CD4-positive, alpha-beta T cell treated with Interferon alpha-2 for 1 hour (primary cell): Measurements from ENCODE around the gene GALT.
"Not testable (repeated sequence)": the region's sequence is repeated elsewhere in the genome, so short reads cannot be mapped to it uniquely, and the experiment has no call there.

Experiments used
- DNase-seq, 2 donors: peaks; one replicate each; pipeline ENCODE4 v3.0.0-alpha.2; 2020 to 2022

GALT gene

DNA sequence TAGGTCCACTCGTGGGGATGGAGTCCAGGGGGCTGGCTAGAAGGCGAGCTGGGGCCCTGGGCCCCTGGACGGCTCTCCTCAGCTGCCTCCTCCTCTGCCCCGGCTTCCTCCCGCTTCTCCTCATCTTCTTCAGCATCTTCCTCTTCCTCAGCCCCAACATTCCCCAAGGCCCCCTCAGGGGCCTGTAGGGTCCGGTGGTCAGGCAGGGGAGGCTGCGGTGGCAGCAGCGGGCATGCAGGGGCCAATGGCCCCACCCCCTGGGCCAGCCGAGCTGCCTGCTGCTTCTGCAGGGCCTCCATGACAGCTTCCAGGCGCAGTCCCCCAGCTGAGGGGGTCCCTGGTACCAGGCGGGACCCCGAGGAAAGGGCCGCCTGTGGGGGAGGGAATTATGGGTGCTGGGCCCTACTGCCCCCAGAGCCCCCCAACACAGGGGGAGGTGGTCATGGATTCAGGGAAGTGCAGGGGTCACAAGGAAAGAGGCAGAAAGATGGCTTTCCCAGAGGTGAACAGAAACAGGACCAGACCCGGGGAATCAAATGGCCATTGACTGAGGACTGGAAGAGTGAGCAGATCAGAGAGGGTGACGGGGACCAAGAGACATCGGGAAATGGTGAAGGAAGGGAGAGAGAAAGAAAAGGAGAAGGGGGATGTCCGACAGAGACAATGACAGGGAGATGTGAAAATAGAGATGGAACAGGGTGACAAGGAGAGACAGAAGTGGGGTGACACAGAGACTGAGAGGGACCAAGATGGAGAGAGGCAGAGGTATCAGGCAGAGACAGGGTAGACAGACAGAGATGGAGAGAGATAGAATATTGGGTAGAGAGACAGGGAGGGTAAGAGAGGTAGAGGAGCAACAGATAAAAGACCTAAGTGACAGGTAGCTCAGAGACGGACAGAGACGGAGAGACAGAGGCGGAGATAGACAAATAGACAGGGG is 18.5 kb upstream of the GALT start:
- no peak for DNase-seq

DNA sequence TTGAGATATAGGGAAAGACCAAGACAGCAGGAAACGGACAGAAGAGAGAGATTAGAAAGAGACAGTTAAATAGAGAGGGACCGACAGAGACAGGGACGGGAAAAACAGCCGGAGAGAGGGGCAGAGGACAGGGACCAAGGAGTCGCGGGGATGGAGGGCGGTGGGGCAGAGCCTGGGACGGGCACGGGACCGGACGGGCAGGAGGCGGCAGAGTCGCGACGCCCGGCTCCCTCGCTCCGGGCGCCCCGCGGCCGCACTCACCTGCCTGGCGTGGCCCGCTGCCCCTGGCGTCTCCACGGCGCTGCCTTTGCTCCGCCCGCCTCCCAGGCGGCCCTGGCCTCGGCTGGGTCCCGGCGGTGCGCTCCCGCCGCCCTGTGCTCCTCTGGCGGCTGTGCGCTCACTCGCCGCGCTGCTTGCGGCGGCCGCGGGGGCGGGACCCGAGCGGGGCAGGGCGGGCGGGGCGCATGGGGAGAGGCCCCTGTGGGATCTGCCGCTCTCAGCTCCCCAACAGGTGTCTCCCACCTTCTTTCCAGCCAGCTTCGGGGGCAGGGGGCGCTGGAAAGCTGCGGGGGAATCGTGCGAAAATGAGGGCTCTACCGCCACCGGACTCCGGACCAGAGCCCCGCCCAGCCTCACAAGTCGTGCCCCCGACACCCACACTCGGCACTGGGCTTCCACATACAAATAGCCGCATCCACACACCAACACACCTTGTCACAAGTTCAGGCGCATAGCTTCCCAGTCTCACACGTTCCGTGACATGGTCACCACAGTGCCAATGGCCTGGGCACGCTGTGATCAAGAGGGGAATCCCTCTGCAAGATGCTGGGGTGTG is 17.6 kb upstream of the GALT start, which contains the start of gene ARID3C:
TSS of gene ARID3C (minus strand) at position 411 of the 835 bp plus-strand sequence. CDS start 1,052 bp downstream, outside the sequence.
- DNase-seq, result peak in 1 of 2 donors; percentile 55

DNA sequence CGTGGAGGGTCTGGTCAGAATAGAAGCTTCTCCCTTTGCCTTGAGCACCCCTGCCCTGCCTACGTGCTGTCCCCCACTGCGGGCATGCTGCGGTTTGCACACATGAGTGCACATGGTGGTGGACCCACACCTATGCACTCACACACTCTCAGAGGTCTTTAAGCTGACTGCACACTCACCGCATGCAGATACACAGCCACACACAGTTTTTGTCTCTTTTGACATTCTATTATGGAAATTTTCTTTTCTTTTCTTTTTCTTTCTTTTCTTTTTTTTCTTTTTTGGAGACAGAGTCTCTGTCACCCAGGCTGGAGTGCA is 17.0 kb upstream of the GALT start:
- DNase-seq, result no peak

DNA sequence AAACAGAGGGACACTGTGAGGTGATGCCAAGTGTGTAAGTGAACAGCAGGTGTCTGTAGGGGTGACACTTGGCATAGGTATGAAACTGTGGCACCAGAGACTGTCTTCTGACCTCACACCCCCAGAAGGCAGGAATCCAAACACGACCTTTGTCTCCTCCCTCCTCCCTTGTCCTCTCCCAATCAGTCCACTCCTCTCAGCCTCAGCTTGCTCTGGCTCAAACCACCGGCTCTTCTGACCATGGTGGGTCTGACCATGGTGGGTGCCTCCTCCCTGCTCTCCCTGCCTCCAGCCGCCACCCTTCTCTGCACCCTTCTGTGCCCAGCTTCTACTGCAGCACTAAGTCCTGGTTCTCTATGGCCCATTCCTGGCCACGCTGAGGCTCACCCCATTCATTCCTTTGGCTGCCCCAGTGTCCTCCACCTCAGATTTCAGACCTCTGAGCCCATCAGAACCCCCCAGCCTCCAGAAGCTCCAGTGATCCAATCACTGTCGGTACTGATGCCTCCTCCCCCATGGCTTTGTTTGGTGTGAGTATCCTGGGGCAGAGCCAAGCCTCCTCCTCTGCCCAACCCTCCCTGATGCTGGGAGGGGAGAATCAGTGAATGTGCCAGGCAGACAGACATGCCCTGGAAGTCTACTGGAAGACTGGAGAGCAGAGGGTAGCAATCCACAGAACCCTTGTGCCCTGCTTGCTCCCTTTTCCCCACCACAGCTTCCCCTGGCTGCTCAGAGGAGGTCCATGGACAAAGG is 15.9 kb upstream of the GALT start:
- no peak for DNase-seq

DNA sequence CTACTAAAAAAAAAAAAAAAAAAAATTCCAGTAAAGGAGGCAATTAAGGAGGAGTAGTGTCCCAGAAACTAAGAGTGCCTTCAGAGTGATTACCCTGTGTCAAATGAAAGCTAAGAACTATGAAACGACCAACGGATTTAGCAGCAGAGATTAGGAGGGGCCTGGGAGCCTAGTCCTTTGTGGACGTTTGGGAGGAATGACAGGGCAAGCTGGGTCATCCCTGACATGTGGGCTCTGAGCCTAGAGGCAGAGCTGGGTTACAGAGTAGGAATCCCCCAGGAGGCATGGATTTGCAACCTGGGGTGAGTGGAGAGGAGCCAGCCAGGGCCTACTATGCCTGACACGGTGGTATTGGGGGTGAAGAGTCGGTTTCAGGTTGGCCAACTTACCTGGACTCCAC is 13.3 kb upstream of the GALT start:
- no peak for DNase-seq

DNA sequence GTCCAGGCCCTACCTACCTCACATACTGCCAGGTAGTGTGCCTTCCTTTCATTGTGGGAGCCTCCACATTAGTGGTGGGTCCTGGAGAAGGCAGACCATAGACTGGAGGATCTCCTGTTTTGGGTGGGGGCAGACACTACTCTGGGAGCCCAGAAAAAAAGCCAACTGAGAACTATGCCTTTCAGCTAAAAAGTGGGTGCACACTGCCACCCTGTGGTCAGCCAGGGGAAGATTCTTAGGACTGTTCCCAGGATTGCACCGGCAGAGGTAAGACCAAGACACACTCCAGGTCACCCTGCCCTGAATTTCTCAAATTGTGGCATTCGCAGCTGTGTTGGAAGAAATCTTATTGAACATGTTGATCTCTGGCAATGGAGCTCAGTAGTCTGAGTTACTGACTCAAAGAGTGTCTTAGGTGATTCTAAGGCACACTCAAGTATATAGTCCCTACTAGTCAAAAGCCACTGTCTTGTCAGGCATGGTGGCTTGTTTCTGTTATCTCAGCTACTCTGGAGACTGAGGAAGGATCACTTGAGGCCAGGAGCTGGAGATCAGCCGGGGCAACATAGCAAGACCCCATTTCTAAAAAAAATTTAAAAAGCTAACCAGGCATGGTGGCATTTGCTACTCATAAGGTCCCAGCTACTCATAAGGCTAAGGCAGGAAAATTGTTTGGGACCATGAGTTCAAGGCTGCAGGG is 12.5 kb upstream of the GALT start:
- DNase-seq, result peak; percentile 76 to 85

DNA sequence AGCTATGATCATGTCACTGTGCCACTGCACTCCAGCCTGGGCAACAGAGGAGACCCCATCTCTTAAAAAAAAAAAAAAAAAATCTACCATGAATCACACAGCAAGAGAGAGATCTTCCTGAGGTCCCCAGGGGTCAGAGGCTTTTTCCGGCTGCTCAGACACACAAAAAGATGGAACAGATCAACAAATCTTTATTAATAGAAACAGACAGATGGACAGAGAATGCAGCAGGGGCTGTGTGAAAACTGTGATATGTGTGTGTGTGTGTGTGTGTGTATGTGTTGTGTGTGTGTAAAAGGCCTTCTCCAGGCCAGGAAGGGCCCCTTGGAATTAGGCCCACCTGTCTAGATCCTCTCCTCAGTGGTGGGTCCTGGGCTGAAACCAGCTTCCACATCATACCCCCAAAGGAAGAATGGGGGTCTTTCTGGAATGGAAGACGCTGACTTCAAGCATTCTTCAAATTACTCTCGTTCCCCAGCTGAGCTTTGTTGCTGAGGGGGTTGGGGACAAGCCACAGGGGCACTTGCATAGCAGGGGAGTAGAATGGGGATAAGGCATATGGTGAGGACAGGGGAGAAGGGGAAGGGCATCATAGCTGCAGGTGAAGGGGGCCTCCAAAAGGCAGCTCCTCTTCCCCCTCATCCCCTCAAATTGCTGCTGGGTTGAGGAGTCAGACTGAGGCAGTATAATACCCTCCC is 11.8 kb upstream of the GALT start:
- no peak for DNase-seq

DNA sequence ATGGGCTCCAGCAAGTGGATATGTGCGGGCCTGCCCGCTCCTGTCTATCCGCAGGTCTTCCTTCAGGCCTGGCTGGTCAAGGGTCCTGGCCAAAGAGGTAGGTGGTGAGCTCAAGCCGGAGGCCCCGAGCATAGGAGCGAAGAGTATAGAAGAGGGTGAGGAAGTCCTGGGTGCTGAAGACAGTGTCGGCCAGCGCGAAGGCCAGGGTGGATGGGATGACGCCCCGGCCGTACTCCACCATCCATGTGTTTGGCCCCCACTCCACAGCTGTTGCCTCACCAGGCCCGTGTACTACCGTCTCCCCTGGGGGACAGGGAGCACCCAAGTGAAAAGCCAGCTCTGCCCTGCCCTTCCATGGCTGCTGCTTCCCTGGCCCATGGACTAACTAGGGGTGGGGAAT is 10.9 kb upstream of the GALT start:
- DNase-seq, result no peak

DNA sequence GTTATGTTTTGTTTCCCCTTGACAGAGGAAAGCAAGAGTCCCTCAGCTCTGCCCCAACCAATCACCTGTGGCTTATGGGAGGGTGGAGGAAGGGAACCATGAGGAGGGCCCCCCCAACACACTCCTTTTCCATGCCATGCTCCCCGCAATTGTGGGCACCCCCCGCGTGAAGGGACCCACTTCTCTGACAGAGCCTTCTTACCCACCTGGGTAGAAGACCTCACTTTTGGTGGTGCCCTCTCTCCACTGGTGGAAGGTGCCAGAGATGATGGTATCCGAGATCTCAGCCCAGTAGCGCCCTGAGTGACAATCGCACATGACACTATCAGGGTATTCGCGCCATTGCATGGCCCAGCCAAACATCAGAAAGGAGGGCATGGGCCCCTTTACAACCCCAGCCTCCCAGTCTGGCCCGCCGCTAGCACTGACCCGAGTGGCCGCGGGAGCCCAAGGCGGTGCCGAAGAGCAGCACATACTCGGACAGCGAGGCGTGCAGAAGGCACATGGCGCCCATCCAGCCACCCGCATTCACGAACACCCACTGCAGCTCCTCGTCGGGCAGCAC is 9.6 kb upstream of the GALT start:
- peak in 1 of 2 donors; percentile 15 for DNase-seq

DNA sequence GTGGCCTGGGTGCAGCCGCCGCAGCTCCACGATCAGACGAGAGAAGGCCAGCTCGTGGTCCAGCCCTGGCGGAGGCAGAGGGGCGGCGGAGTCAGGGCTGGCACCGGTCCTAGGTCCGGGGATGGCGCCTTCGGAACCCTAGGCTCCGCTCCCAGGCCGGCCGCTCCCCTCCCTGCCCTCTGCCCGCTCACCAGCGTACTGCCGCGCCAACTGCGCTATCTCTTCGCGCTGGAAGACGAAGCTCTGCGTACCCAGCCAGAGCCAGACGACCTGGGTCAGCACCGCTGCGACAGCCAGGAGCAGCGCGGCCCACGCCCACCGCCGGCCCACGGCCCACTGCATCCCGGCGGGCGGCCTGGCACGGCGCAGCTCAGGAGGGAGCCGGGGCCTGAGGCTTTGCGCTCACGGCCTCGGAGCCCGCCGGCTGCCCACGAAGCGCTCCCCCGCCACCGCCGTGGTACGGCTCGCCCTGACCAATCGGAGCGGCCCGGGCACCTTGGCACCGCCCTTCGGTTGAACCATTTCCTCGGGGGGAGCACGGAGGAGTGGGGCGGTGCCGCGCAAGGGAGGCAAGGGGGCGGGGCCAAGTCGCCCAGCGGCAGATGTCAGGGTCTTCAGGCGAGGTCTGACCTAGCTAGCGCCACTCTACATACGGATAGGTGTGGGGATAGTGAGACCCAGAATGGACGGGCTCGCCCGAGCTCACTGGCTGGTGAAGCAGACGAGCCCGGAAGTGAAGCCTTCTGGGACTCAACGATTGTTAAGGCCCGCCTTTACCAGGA is 8.9 kb upstream of the GALT start, which contains the start of gene SIGMAR1:
TSS of gene SIGMAR1 (minus strand) at position 432 of the 782 bp plus-strand sequence. CDS start at position 342, 90 bp downstream.
- DNase-seq, result peak; percentile 89 to 96

DNA sequence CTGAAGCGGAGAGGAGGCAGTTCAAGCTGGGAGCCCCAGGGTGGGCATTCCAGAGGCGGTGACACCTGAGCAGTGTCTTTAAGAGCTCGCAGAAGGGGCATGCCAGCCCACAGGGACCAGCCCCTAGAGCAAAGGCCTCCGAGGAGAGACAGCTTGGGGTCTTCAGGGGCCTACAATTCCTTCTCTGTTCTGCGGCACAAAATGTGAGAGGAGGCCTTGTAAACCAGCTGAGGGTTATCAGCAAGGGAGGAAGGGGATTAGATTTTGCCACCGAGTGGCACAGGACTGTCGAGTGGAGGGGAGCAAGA is 8.4 kb upstream of the GALT start:
- no peak for DNase-seq

DNA sequence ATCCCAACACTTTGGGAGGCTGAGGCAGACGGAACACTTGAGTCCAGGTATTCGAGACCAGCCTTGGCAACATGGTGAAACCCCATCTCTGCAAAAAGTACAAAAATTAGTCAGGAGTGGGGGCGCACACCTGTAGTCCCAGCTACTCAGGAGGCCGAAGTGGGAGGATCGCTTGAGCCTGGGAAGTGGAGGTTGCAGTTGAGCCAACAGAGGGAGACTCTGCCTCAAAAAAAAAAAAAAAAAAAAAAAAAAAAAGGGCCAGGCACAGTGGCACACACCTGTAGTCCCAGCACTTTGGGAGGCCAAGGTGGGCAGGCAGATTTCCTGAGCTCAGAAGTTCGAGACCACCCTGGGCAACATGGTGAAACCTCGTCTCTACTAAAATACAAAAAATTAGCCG is 7.2 kb upstream of the GALT start:
- DNase-seq, result not testable (repeated sequence)

DNA sequence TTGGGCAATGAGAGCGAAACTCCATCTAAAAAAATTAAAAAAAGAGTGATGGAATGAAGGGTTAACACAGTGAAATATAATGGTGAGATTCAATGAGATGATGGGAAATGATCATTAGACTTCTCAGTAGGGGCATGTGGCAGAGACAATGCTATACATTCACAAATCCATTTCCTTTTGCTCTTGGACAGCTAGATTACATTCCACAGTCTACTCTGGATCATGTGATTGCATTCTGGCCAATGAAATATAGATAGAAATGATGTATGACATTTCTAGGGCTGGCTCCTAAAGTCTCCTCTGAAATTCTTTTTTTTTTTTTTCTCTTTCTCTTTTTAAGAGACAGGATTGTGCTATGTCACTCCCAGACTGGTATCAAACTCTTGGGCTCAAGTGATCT is 3.8 kb upstream of the GALT start:
- no peak for DNase-seq

DNA sequence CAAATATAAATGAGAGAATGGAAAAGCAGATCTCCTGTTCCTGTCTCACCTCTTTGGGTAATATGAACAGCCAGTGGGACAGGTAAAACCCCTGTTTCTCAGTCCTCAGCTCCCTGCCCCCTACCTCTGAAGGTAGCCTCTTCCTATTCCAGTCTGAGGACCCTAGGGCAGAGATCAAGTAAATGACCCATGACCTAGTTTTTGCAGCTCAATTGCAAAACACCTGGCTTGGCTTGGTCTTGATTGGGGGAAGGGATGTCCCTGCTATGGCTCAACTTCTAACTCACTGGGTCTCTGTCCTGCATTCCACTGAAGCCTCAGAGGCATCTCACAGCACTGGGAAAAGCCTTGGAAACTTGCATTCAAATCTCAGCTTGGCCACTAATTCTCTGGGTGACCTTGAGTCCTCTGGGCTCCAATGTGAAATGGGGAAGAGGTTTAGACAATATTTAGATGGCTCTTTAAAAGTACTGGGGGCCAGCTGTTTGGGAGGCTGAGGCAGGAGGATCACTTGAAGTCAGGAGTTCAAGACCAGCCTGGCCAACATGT is 1.6 kb upstream of the GALT start:
- no peak for DNase-seq

DNA sequence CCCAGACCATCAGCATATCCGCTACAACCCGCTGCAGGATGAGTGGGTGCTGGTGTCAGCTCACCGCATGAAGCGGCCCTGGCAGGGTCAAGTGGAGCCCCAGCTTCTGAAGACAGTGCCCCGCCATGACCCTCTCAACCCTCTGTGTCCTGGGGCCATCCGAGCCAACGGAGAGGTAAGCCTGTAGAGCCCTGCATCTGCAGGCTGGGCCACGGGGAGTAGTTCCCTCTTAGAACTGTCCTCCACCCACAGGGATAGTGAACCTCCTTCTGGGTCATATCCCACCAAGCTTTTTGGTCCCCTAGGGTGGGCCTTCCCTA is 569 bp downstream of the GALT start:
- no peak for DNase-seq

DNA sequence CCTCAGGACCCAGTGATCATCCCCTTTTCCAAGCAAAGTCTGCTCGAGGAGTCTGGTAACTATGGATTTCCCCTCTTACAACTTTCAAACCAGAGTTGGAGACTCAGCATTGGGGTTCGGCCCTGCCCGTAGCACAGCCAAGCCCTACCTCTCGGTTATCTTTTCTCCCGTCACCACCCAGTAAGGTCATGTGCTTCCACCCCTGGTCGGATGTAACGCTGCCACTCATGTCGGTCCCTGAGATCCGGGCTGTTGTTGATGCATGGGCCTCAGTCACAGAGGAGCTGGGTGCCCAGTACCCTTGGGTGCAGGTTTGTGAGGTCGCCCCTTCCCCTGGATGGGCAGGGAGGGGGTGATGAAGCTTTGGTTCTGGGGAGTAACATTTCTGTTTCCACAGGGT is 1.2 kb downstream of the GALT start:
- no peak for DNase-seq

DNA sequence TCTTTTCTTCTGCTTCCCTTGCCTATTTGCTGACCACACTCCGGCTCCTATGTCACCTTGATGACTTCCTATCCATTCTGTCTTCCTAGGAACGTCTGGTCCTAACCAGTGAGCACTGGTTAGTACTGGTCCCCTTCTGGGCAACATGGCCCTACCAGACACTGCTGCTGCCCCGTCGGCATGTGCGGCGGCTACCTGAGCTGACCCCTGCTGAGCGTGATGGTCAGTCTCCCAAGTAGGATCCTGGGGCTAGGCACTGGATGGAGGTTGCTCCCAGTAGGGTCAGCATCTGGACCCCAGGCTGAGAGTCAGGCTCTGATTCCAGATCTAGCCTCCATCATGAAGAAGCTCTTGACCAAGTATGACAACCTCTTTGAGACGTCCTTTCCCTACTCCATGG is 2.2 kb downstream of the GALT start:
- DNase-seq, result no peak

DNA sequence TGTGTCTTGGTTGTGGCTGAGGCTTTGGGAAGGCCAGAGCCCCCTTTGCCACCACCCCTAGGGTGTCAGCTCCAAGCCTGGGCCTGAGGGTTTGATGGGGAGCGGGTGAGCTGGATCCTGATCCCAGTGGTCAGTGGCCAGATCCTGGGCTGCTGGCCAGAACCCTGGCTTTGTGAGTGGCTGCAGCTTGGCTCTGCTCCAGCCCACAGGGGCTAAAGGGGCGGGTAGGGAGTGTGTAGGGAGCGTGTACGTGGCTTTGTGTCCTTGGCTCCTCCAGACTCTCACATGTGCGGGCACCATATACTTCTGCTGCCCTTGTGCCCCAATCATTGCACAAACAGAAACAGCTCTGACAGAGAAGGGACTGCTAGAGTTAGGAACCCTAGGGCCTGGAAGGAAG is 4.3 kb downstream of the GALT start:
- no peak for DNase-seq

DNA sequence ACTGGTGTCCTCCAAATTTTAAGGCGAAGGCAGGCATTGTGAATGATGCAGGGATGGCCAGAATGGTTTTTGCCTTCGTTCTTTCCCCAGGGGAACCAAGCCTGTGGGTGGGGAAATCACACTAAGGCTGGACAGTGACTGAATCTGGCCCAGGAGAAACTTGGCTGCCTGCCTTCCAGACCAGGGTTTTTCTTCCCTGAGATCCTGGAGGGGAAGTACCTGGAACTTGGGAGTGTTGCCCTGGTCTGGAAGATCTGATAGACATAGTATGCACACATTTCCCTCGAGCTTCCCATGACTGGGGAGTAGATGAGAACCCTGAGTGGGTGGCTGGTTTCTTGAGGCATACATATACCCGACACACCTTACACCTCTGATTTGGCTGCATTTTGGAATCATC is 4.8 kb downstream of the GALT start:
- DNase-seq, result no peak

DNA sequence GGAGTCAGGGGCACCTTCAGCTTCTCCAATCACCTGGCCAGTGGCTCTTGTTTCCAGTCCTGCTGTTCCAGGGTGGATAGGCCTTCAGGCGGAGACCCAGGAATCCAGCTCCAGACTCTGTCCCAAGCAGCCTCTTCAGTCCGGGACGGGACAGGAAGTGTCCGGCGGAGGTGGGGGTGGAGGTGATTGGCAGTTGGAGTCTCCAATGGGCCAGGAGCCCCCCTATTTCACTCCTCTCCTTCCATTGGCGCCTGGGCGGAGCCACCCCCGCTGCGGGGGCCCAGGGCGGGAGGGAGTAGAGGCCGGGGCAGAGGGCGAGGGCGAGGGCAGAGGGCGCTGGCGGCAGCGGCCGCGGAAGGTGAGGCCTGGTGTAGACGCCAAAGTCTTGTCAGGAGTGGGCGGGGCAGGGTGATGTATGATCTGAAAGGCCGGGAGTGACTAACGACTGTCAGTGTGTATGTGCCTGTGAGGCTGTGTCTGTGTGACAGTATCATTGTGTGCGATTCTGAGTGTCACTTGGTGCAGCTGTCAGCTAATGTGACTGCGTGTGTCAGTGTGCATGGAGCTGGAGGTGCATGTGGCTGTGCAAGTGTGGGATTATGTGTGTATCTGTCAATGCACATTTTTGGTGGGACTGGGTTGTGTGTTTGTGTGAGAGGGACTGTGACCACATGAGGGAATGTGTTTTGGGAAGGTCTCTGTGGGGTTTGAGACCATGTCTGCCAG is 5.6 kb downstream of the GALT start, which contains the start of gene IL11RA:
TSS of gene IL11RA (plus strand) at position 310 of the 726 bp plus-strand sequence. CDS start 3,033 bp downstream, outside the sequence.
- peak; percentile 18 to 42 for DNase-seq
